Astrocyte of the spinal cord (primary cell): ENCODE data around the gene C15orf39.

Experiments used
- DNase-seq: peaks from one replicate; pipeline ENCODE4 v3.0.0; 2011; ENCODE audit warnings: low read depth, low spot score
- H3K4me3 ChIP-seq: 2 replicates; pipeline ENCODE4 v1.5.1; 2011; ENCODE audit warnings: low read depth, mild to moderate bottlenecking, low read length, moderate library complexity
- in situ Hi-C: cut with HindIII; loops from 2 replicates; pipeline ENCODE4 v1.10.0; 2017; ENCODE audit warnings: low sequenced_read_pairs
- TF ChIP-seq, protein P1 (sequence below): IDR thresholded peaks from 2 replicates; pipeline ENCODE4 v1.5.1; 2012; ENCODE audit warnings: low read depth, mild to moderate bottlenecking, low read length, inconsistent platforms

Gene C15orf39

DNA sequence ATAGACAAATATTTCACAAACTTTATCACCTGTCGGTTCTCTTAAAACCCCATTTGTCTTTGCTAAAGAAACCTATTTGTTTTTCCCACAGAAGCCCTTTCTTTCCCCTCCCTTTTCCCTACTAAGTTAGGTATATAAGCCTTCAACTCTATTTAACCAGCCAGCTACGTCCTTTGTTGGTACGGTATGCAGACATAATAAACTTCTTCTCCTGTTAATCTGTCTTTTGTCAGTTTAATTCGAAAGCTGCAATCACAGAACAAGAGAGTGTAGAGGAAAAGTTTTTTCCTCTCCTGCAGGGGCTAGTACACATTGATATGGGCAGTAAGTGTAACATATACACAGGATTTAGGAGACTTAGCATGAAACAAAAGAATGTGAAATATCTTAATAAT is 21.9 kb upstream of the C15orf39 start:
- TF ChIP-seq, protein P1, sequence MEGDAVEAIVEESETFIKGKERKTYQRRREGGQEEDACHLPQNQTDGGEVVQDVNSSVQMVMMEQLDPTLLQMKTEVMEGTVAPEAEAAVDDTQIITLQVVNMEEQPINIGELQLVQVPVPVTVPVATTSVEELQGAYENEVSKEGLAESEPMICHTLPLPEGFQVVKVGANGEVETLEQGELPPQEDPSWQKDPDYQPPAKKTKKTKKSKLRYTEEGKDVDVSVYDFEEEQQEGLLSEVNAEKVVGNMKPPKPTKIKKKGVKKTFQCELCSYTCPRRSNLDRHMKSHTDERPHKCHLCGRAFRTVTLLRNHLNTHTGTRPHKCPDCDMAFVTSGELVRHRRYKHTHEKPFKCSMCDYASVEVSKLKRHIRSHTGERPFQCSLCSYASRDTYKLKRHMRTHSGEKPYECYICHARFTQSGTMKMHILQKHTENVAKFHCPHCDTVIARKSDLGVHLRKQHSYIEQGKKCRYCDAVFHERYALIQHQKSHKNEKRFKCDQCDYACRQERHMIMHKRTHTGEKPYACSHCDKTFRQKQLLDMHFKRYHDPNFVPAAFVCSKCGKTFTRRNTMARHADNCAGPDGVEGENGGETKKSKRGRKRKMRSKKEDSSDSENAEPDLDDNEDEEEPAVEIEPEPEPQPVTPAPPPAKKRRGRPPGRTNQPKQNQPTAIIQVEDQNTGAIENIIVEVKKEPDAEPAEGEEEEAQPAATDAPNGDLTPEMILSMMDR, result no peak
- in situ Hi-C loops, result no loop called here
- no peak for DNase-seq
- H3K4me3 ChIP-seq, result no peak overlapping the region

DNA sequence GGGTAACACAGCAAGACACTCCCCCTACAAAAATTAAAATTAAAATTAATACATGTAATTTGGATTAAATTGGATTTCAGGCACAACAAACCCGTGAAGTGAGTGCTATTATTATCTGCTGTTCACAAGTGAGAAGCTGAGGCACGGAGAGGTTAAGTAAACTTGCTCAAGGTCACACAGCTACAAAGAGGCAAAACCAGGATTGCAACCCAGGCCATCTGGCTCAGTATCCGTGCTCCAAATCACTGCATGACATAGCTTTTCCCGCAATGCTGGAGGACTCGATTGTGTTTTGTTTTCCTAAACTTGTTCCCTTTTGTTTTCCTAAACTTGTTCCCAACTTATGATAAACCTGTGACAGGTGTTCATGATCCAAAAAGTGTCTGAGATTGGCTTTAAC is 19.9 kb upstream of the C15orf39 start:
- H3K4me3 ChIP-seq, result no peak overlapping the region
- TF ChIP-seq, protein P1, result no peak
- in situ Hi-C loops, result no loop called here
- no peak for DNase-seq

DNA sequence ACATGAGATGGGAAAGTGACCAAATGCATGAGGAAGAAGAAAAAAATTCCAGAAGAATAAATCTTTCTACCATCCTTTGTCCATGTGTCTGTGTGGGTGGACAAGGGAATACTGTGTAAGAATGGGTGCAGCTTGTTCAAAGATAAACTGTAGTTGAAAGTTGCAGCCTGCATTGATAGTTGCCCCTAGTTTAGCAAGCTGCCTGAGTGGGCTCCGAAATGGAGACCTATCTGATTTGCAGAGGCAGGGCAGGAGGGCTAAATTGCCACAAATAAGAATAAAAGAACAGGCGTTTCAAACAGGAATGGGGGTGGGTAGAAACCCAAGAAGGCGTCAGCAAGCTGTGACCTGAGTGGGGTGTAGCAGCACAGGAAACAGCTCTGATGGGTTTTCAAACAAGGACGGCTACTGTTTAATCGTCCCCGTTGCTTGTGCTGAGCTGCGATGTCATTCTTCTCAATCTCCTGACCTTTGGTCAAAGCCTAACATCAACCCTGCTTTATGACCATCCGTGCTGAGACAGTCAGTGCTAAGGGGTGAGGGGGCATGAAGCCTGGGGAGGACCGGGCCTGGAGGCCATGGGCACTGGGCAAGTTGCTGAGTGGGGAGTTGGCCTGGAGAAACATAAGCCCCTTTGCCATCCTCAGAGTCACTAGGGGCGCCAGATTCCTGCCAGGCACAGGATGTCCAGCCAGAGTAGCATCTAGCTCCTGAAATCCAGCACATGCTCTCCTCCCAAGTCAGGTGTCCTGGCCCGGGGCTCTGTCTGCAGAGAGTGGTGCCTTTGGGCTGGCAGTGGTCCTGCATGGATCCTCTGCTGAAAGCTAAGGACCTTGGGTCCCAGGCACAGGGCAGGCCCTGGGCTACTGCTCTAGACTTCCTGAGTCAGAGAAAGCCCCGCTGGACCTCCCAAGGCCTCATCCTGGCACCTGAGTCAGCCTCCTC is 19.2 kb upstream of the C15orf39 start:
- H3K4me3 ChIP-seq, result no peak overlapping the region
- no peak for DNase-seq
- TF ChIP-seq, protein P1, result no peak
- in situ Hi-C loops, result no loop called here

DNA sequence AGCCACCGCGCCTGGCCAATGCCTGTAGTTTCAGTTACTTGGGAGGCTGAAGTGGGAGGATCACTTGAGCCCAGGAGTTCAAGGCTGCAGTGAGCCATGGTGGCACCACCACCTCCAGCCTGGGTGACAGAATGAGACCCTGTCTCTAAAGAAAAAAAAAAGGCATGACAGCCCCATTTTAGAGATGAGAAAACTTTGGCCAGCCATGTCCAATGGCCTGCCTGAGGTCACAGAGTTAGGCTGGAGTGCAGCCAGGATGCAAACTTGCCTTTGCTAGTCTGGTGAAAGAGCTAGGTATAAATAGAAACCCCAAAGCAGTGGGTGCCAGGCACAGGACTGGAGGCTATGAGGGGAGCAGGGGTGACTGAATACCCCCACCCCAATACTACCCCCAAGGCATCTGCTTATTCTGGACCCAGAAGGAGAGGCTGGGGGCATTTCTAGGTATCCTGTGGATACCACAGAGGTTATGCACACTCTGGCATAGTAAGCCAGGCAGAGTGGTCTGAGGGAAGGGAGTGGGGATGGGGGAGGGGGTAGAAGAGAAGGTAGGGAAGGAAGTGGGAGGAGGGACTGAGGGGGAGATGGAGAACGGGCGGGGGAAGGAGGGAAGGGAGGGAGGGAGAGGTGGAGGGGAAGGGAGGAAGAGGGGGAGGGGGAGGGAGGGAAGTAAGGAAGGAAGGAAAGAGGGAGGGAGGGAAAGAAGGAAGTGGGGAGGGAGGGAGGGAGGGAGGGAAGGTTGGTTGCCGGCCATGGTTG is 16.2 kb upstream of the C15orf39 start:
- TF ChIP-seq, protein P1, result no peak
- no peak overlapping the region for H3K4me3 ChIP-seq
- in situ Hi-C loops, result no loop called here
- DNase-seq, result no peak

DNA sequence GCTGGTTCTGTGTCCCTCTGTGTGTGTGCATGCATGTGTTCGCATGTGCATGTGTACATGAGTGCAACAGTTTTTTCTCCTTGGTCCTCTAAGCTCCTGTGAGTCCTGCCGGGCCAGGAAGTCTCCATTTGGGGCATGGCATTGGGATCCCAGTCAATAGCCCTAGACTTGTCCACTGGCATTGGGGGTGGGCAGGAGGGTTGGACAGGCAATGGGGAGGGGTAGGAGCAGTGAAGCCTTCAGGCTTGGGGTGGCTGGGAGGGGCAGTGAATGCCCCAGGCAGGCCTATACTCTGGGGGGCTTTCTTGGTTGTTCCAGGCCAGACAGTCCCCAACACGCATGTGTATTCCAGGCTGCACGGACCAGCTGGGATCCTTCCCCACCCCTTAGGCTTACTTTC is 15.6 kb upstream of the C15orf39 start:
- no peak overlapping the region for H3K4me3 ChIP-seq
- TF ChIP-seq, protein P1, result no peak
- in situ Hi-C loops, result no loop called here

DNA sequence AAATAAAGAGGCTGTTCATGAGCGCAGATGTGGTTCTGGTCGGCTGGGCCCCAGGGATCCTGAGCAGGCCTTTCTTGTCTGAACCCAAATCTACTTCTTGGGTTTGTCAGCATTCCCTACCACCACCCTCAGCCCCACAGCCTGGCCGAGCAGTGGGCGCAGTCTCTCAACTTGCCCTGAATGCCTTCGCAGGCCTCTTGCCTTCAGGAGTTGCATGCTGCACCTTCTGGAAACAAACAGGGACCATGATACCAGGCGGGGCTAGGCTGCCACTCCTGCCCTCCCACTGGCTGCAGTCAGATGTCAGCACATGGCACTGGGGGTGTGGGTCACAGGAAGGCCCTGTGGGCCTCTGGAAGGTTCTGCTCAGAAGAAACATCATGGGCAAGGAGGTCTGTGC is 13.2 kb upstream of the C15orf39 start:
- DNase-seq, result no peak
- in situ Hi-C loops, result no loop called here
- no peak overlapping the region for H3K4me3 ChIP-seq
- TF ChIP-seq, protein P1, result no peak

More for the DNA sequence above, 15.6 kb upstream of the C15orf39 start:
- DNase-seq, result no peak
